MM.1S (cell line): ENCODE results near the gene GNG13.

Experiments used
- EZH2 ChIP-seq: fragments of 300-600 bp; sonication (generic); optimal IDR thresholded peaks from 2 replicates; pipeline ENCODE3; 2017; ENCODE audit warnings: low read depth, mild to moderate bottlenecking, antibody characterized with exemption, low read length, mixed read lengths
- TF ChIP-seq, protein P1 (sequence below): fragments of 300-600 bp; sonication (generic); IDR thresholded peaks from 2 replicates; pipeline ENCODE4 v1.5.1; 2016; ENCODE audit warnings: antibody characterized with exemption, low read length, mixed read lengths

DNA sequence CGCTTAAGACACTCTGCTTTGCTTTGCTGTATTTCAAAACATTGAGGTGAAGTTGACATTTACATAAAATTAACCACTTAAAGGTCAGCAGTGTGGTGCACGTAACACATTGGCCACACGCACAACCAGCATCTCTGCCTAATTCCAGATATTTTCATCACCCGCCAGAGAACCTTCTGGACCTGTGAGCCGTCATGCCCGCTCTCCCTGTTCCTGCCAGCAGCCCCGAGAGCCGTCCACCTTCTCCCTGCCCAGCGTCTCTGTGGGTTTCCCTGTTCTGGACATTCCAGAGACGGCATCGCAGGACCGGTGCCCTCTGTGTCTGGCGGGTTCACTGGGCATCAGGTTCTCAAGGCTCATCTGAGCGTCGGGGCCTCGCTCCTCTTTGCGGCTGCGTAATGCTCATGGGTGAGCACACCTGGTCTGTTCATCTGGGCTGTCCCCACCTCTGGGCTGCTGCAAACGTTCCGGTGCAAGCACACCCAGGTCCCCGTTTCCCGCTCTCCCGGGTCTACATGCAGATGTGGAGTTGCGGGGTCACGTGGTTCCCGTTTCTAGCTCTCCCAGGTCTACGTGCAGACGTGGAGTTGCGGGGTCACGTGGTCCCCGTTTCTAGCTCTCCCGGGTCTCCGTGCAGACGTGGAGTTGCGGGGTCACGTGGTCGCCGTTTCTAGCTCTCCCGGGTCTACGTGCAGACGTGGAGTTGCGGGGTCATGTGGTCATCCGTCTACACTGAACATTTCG lies 48.1 kb upstream of the GNG13 start:
- TF ChIP-seq, protein P1, sequence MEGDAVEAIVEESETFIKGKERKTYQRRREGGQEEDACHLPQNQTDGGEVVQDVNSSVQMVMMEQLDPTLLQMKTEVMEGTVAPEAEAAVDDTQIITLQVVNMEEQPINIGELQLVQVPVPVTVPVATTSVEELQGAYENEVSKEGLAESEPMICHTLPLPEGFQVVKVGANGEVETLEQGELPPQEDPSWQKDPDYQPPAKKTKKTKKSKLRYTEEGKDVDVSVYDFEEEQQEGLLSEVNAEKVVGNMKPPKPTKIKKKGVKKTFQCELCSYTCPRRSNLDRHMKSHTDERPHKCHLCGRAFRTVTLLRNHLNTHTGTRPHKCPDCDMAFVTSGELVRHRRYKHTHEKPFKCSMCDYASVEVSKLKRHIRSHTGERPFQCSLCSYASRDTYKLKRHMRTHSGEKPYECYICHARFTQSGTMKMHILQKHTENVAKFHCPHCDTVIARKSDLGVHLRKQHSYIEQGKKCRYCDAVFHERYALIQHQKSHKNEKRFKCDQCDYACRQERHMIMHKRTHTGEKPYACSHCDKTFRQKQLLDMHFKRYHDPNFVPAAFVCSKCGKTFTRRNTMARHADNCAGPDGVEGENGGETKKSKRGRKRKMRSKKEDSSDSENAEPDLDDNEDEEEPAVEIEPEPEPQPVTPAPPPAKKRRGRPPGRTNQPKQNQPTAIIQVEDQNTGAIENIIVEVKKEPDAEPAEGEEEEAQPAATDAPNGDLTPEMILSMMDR = no peak
- no peak for TF ChIP-seq EZH2
